Measurements from ENCODE around the gene SYNPR. TPM values are rescaled to one million over a fixed set of nuclear protein-coding genes. Genes with fewer than 3 reads are reported as not detected.

SYNPR gene
- total RNA-seq, 1 experiment from 2014 or later: not detected

GRCh38 chr3:63523100-63523499, 245.0 kb downstream of the SYNPR start:
- no peaks in the 10 kb centered on the region for H3K79me2 ChIP-seq (ENCODE audit: low read length)
- H4K20me1 ChIP-seq (ENCODE audit: low read length): no peaks in the 10 kb centered on the region
- ATAC-seq (no peak), DNase-seq (no peak)
- no peak overlapping the region for H3K9ac ChIP-seq (ENCODE audit: low read length)
- H3K9me3 ChIP-seq (ENCODE audit: low read length): 0 out of 2 replicates have a peak, but pooled peaks cover 3% of the 10 kb centered on the region
- intact Hi-C loops (cut with micrococcal nuclease): no loop called here
- H3K27ac ChIP-seq (ENCODE audit: low read length): no peak overlapping the region
- no peaks in the 10 kb centered on the region for H3K36me3 ChIP-seq (ENCODE audit: low read depth, low read length)
- H3K4me1 ChIP-seq (ENCODE audit: insufficient read depth, low read length): no peaks in the 10 kb centered on the region
- no peak overlapping the region for H2AFZ ChIP-seq (ENCODE audit: low read length)
- H3K9me2 ChIP-seq (replicated peaks; ENCODE audit: low read length): no peaks in the 10 kb centered on the region
- no peak overlapping the region for H3K4me2 ChIP-seq (ENCODE audit: low read length)
- no TSS peak for BruUV-seq (replicated peaks)
- 0 out of 2 replicates have a peak, but pooled peaks cover 3% of the 10 kb centered on the region for H3K27me3 ChIP-seq (ENCODE audit: low read length)
- ChIA-PET POLR2A (ENCODE audit: unreplicated experiment) (no interaction called here), CTCF (no interaction called here)
- TF ChIP-seq CTCF (conservative IDR thresholded peaks at IDR 0.05; ENCODE audit: low read depth, low read length): no peak
- no peak for TF ChIP-seq EZH2 (IDR thresholded peaks at IDR 0.05; ENCODE audit: low read length, unreplicated experiment)
- no peak for TF ChIP-seq EZH2phosphoT487 (IDR thresholded peaks at IDR 0.05; ENCODE audit: borderline replicate concordance, low read length)
- H3F3A ChIP-seq (ENCODE audit: low read length, unreplicated experiment): no peaks in the 10 kb centered on the region
- no peak overlapping the region for H3K4me3 ChIP-seq (ENCODE audit: low read length)

- Histone ChIP-seq H3K4me2 (ENCODE audit: low read length) (no peak overlapping the region), H3K9me3 (ENCODE audit: low read length) (no peaks in the 10 kb centered on the region), H3K4me1 (ENCODE audit: insufficient read depth, low read length) (no peaks in the 10 kb centered on the region), H3K27ac (ENCODE audit: low read length) (no peak overlapping the region), H4K20me1 (ENCODE audit: low read length) (no peaks in the 10 kb centered on the region), H3K36me3 (ENCODE audit: low read depth, low read length) (no peaks in the 10 kb centered on the region), H3K4me3 (ENCODE audit: low read length) (no peak overlapping the region), H3K9ac (ENCODE audit: low read length) (no peak overlapping the region), H3F3A (ENCODE audit: low read length, unreplicated experiment) (no peaks in the 10 kb centered on the region), H3K27me3 (ENCODE audit: low read length) (no peaks in the 10 kb centered on the region), H3K79me2 (ENCODE audit: low read length) (no peaks in the 10 kb centered on the region), H2AFZ (ENCODE audit: low read length) (no peak overlapping the region), H3K9me2 (replicated peaks; ENCODE audit: low read length) (no peaks in the 10 kb centered on the region)
- TF ChIP-seq EZH2 (IDR thresholded peaks at IDR 0.05; ENCODE audit: low read length, unreplicated experiment): no peak
- TF ChIP-seq CTCF (conservative IDR thresholded peaks at IDR 0.05; ENCODE audit: low read depth, low read length): no peak
- TF ChIP-seq EZH2phosphoT487 (IDR thresholded peaks at IDR 0.05; ENCODE audit: borderline replicate concordance, low read length): no peak
- intact Hi-C loops (cut with micrococcal nuclease): no loop called here
- ATAC-seq: no peak
- no TSS peak for BruUV-seq (replicated peaks)
- no peak for DNase-seq
- ChIA-PET POLR2A (ENCODE audit: unreplicated experiment) (no interaction called here), CTCF (no interaction called here)
These were observed 250.4 kb downstream of the SYNPR start for GRCh38 chr3:63528325-63529000.

GRCh38 chr3:63532521-63532920, 254.4 kb downstream of the SYNPR start:
- no peak overlapping the region for H3K4me2 ChIP-seq (ENCODE audit: low read length)
- H3K27ac ChIP-seq (ENCODE audit: low read length): no peak overlapping the region
- H3K4me3 ChIP-seq (ENCODE audit: low read length): no peak overlapping the region
- no peak overlapping the region for H3K9ac ChIP-seq (ENCODE audit: low read length)
- H3F3A ChIP-seq (ENCODE audit: low read length, unreplicated experiment): no peaks in the 10 kb centered on the region
- intact Hi-C loops (cut with micrococcal nuclease): no loop called here
- H3K27me3 ChIP-seq (ENCODE audit: low read length): no peaks in the 10 kb centered on the region
- TF ChIP-seq CTCF (conservative IDR thresholded peaks at IDR 0.05; ENCODE audit: low read depth, low read length): no peak
- no peak for TF ChIP-seq EZH2phosphoT487 (IDR thresholded peaks at IDR 0.05; ENCODE audit: borderline replicate concordance, low read length)
- no peak for TF ChIP-seq EZH2 (IDR thresholded peaks at IDR 0.05; ENCODE audit: low read length, unreplicated experiment)
- H3K4me1 ChIP-seq (ENCODE audit: insufficient read depth, low read length): no peaks in the 10 kb centered on the region
- DNase-seq (no peak), ATAC-seq (no peak)
- no TSS peak for BruUV-seq (replicated peaks)
- H2AFZ ChIP-seq (ENCODE audit: low read length): no peak overlapping the region
- no peaks in the 10 kb centered on the region for H3K9me2 ChIP-seq (replicated peaks; ENCODE audit: low read length)
- H4K20me1 ChIP-seq (ENCODE audit: low read length): no peaks in the 10 kb centered on the region
- ChIA-PET CTCF (no interaction called here), POLR2A (ENCODE audit: unreplicated experiment) (no interaction called here)
- H3K36me3 ChIP-seq (ENCODE audit: low read depth, low read length): no peaks in the 10 kb centered on the region
- no peaks in the 10 kb centered on the region for H3K79me2 ChIP-seq (ENCODE audit: low read length)
- no peaks in the 10 kb centered on the region for H3K9me3 ChIP-seq (ENCODE audit: low read length)

Measured in PC-3 (cell line).